K562 (cell line): ENCODE measurements around the gene IRF4. TPM values are rescaled to one million over a fixed set of nuclear protein-coding genes. Genes with fewer than 3 reads are reported as not detected.

Experiments used
- ATAC-seq: fragments of 200-7000 bp; cut with Tn5 transposase; 3 replicates; pipeline ENCODE4 v1.9.1; 2020; ENCODE audit warnings: moderate library complexity
- BruUV-seq: library from RNA; stranded (reverse); fragments of 400-500 nt; replicated peaks from 2 replicates; lab custom pipeline; 2021; lab: Mats Ljungman, UMichigan
- CTCF ChIA-PET: fragments of 300-600 bp; formaldehyde crosslinking; extraction: SDS; loops from one replicate; lab custom pipeline; 2021; ENCODE audit warnings: low intra/inter-chr PET ratio; lab: Yijun Ruan, JAX
- POLR2A ChIA-PET: fragments of 300-600, 350-650 bp; sonication (Branson Sonifier 250); formaldehyde crosslinking; extraction: SDS; loops from one replicate; lab custom pipeline; 2021; ENCODE audit warnings: antibody characterized with exemption, inconsistent platforms; lab: Yijun Ruan, JAX
- DNase-seq, 4 experiments: peaks; one replicate each; pipeline versions ENCODE4 v3.0.0 to v3.0.0-alpha.2; 2011 to 2018; ENCODE audit warnings: low spot score in 3 of 4, mixed read lengths in 3 of 4; ENCODE audit errors: extremely low read depth in 1 of 4
- FAIRE-seq: peaks from 2 replicates; lab custom pipeline; 2011; peaks lifted over from hg19 to GRCh38; lab: Jason Lieb, UNC
- H2AFZ ChIP-seq: 2 replicates; pipeline ENCODE4 v1.6.0; 2011; ENCODE audit warnings: low read depth, low read length, control low read depth, inconsistent platforms
- H3K27ac ChIP-seq: fragments of 200-600 bp; 3 replicates; pipeline ENCODE4 v1.8.0; 2011; ENCODE audit warnings: low read depth, mild to moderate bottlenecking, control low read depth, inconsistent platforms, low read length, moderate library complexity, mixed read lengths; ENCODE audit errors: extremely low read depth
- H3K27me3 ChIP-seq, 2 experiments: fragments of 300-600 bp in 1 of 2; 2 replicates in 1 of 2; 3 replicates in 1 of 2; pipeline versions ENCODE4 v1.6.0 to v1.8.0; 2011; ENCODE audit warnings: inconsistent platforms in 2 of 2, low read length in 2 of 2, mild to moderate bottlenecking in 1 of 2, mixed read lengths in 1 of 2, moderate library complexity in 1 of 2; ENCODE audit not compliant: control insufficient read depth in 2 of 2, insufficient read depth in 2 of 2
- H3K36me3 ChIP-seq: fragments of 300-600 bp; 3 replicates; pipeline ENCODE4 v1.8.0; 2011; ENCODE audit warnings: mild to moderate bottlenecking, low read length, inconsistent platforms; ENCODE audit not compliant: control insufficient read depth, insufficient read depth
- H3K4me1 ChIP-seq, 2 experiments: fragments of 200-600 bp in 1 of 2; replicated peaks in 1 of 2; 2 replicates in 1 of 2; 3 replicates in 1 of 2; pipeline versions ENCODE4 v1.5.1 to v1.8.0; 2011; ENCODE audit warnings: inconsistent platforms in 2 of 2, low read length in 2 of 2, mild to moderate bottlenecking in 1 of 2, mixed read lengths in 1 of 2, moderate library complexity in 1 of 2; ENCODE audit not compliant: control insufficient read depth in 2 of 2, insufficient read depth in 2 of 2
- H3K4me2 ChIP-seq: 2 replicates; pipeline ENCODE4 v1.6.1; 2011; ENCODE audit warnings: low read length, control low read depth, inconsistent platforms, mixed read lengths; ENCODE audit not compliant: insufficient read depth
- H3K4me3 ChIP-seq: fragments of 200-600 bp; sonication (generic), shearing (Covaris generic); 2 replicates; pipeline ENCODE4 v1.5.1; 2016; ENCODE audit warnings: control low read depth, inconsistent platforms
- H3K79me2 ChIP-seq: fragments of 200-600 bp; 3 replicates; pipeline ENCODE4 v1.8.0; 2011; ENCODE audit warnings: low read length, inconsistent platforms; ENCODE audit not compliant: control insufficient read depth, insufficient read depth
- H3K9ac ChIP-seq, 2 experiments: 2 replicates each; pipeline versions ENCODE4 v1.6.0 to v1.6.1; 2011; ENCODE audit warnings: low read depth in 2 of 2, low read length in 2 of 2, control low read depth in 1 of 2, inconsistent platforms in 1 of 2, mild to moderate bottlenecking in 1 of 2, mixed read lengths in 1 of 2; ENCODE audit not compliant: insufficient read depth in 1 of 2
- H3K9me1 ChIP-seq: one replicate; pipeline ENCODE4 v1.6.0; 2011; ENCODE audit warnings: inconsistent platforms, mild to moderate bottlenecking, low read length, moderate library complexity; ENCODE audit not compliant: control insufficient read depth, insufficient read depth
- H3K9me3 ChIP-seq: replicated peaks from 2 replicates; pipeline ENCODE4 v1.5.1; 2011; ENCODE audit warnings: low read depth, low read length, inconsistent platforms; ENCODE audit not compliant: control insufficient read depth, insufficient read depth
- H4K20me1 ChIP-seq: replicated peaks from 2 replicates; pipeline ENCODE4 v1.6.1; 2011; ENCODE audit warnings: low read length, inconsistent platforms, mixed read lengths; ENCODE audit not compliant: control insufficient read depth, insufficient read depth
- GTF2A2 ChIP-seq: IDR thresholded peaks from 2 replicates; pipeline ENCODE4 v1.6.1; 2016; ENCODE audit warnings: mild to moderate bottlenecking, missing genetic modification characterization, missing compliant biosample characterization
- HINFP ChIP-seq: fragments of 450-650 bp; conservative IDR thresholded peaks from 2 replicates; pipeline ENCODE4 v1.6.1; 2016; ENCODE audit warnings: missing genetic modification characterization, low read depth, mild to moderate bottlenecking, control low read depth, missing compliant biosample characterization
- NR2C2 ChIP-seq, 2 experiments: fragments of 200-800 bp in 1 of 2; sonication (Bioruptor generic) in 1 of 2; sonication (generic) in 1 of 2; formaldehyde crosslinking in 1 of 2; IDR thresholded peaks; 2 replicates each; pipeline versions ENCODE4 v1.6.1 to v1.8.0; 2016 to 2022; ENCODE audit warnings: mild to moderate bottlenecking in 1 of 2, missing compliant biosample characterization in 1 of 2, missing genetic modification characterization in 1 of 2, missing genetic modification reagents in 1 of 2
- SREBF2 ChIP-seq: sonication (generic); formaldehyde crosslinking; IDR thresholded peaks from 2 replicates; pipeline ENCODE4 v1.4.0; 2020; ENCODE audit warnings: mild to moderate bottlenecking, missing genetic modification reagents
- ZBTB26 ChIP-seq: fragments of 450-650 bp; formaldehyde crosslinking; IDR thresholded peaks from 2 replicates; pipeline ENCODE4 v1.4.0; 2022; ENCODE audit warnings: missing genetic modification characterization
- WGBS: fragments of 100-300 bp; shearing (Covaris generic); methylation state at CpG from one replicate; pipeline ENCODE4 v1.1.6; 2016; ENCODE audit warnings: low coverage, mixed read lengths; ENCODE audit not compliant: insufficient coverage; ENCODE audit errors: missing lambda C conversion rate; 5-methylcytosine and 5-hydroxymethylcytosine counted together
- in situ Hi-C: fragments of 300-500 bp; cut with MboI; formaldehyde crosslinking; loops from 4 replicates; pipeline ENCODE4 v1.15.0; 2018; ENCODE audit warnings: inconsistent platforms, mixed read lengths
- intact Hi-C: fragments of 100-400 bp; cut with micrococcal nuclease; formaldehyde crosslinking; loops from 2 replicates; pipeline ENCODE4 v1.14.2; 2022
- polyA plus RNA-seq, 8 experiments: library from polyadenylated mRNA; depleted of rRNA in 4 of 8; stranded (reverse) in 5 of 8; unstranded in 3 of 8; fragments of >200 nt; fragmentation: Nextera tagmentation in 2 of 8; fragmentation: Illumina TruSeq in 1 of 8; extraction: Ambion mirVana in 2 of 8; extraction: Trizol in 1 of 8; gene quantifications; 2 replicates each; pipeline versions ENCODE4 v1.2.1 to v1.2.3, GENCODE V29; 2011 to 2014; ENCODE audit warnings: inconsistent platforms in 1 of 8, missing spikeins in 1 of 8
- total RNA-seq, 7 experiments: library from RNA; depleted of rRNA in 6 of 7; stranded (reverse); fragments of >200 nt in 6 of 7; fragmentation: Illumina TruSeq in 2 of 7; extraction: Trizol in 2 of 7; gene quantifications; 2 replicates each; pipeline versions ENCODE4 v1.2.1 to v1.2.3, GENCODE V29; 2011 to 2021; ENCODE audit warnings: low replicate concordance in 1 of 7

The IRF4 gene
- total and polyA plus RNA-seq, 9 of the 15 experiments (the other 6 are each of a cell fraction or from before 2014, with no cell fraction given), result 0.05 to 0.33 (median 0.09) TPM; not detected in 6

- in situ Hi-C loops (loop anchor here (10.0 kb wide), 1 partner anchor 190 kb away; no protein-coding TSS in a partner anchor), intact Hi-C loops (loop anchor here (5.0 kb wide), 1 partner anchor 113 kb away; the partner anchor contains the start of gene DUSP22)
- Histone ChIP-seq H3K4me1 (peaks cover 0 to 2% of the 10 kb centered on the region in 2 experiments; a peak in 2 of 5 replicates), H4K20me1 (no peaks in the 10 kb centered on the region), H3K9ac (no peak overlapping the region), H3K9me1 (no peaks in the 10 kb centered on the region), H3K79me2 (no peaks in the 10 kb centered on the region), H3K36me3 (no peaks in the 10 kb centered on the region), H3K4me2 (no peak overlapping the region), H3K9me3 (no peaks in the 10 kb centered on the region), H2AFZ (no peak overlapping the region), H3K27me3 (peaks cover 59 to 64% of the 10 kb centered on the region in 2 experiments)
- no TSS peak for BruUV-seq
- no peak for DNase-seq
- POLR2A ChIA-PET, result no interaction called here
- no peak for TF ChIP-seq ZBTB26 (CRISPR knock-in tag)
- TF ChIP-seq HINFP (tag), result no peak
- TF ChIP-seq NR2C2 (CRISPR knock-in tag; IDR thresholded peaks at IDR 0.05), result no peak
- TF ChIP-seq NR2C2 (tag; IDR thresholded peaks at IDR 0.05), result no peak
- no peak for TF ChIP-seq SREBF2 (CRISPR knock-in tag)
- no peak for TF ChIP-seq GTF2A2
- TF ChIP-seq, all 486 proteins: peak for 0
- no peak for FAIRE-seq
- WGBS, result 3% methylated on average over 15 of the region's 15 CpGs
- H3K27ac ChIP-seq, result no peak overlapping the region
- no peak for ATAC-seq
- CTCF ChIA-PET, result no interaction called here
- H3K4me3 ChIP-seq, result no peak overlapping the region
Measured at GRCh38 chr6:404685-405423, 13.3 kb downstream of the IRF4 start.
